GM12878 (cell line): ENCODE measurements around the gene ELAVL1. TPM values are rescaled to one million over a fixed set of nuclear protein-coding genes. Genes with fewer than 3 reads are reported as not detected.

Experiments
- ATF7 ChIP-seq: fragments of 450-650 bp; IDR thresholded peaks from 2 replicates; pipeline ENCODE4 v1.6.1; 2016; ENCODE audit warnings: low read depth, mild to moderate bottlenecking
- CHD2 ChIP-seq: IDR thresholded peaks from 2 replicates; pipeline ENCODE4 v1.6.1; 2011; ENCODE audit warnings: low read depth, low read length, improper control_type of control experiment, borderline replicate concordance
- CREM ChIP-seq: IDR thresholded peaks from 2 replicates; pipeline ENCODE4 v1.6.1; 2014; ENCODE audit warnings: antibody characterized with exemption, low read depth
- DPF2 ChIP-seq: fragments of 450-650 bp; IDR thresholded peaks from 2 replicates; pipeline ENCODE4 v1.6.1; 2017; ENCODE audit warnings: mild to moderate bottlenecking
- EP300 ChIP-seq, 2 experiments: fragments of 150-350 bp in 1 of 2; IDR thresholded peaks; 2 replicates each; pipeline ENCODE4 v1.6.1; 2011 to 2012; ENCODE audit warnings: low read depth in 2 of 2, low read length in 2 of 2, borderline replicate concordance in 1 of 2, improper control_type of control experiment in 1 of 2, inconsistent platforms in 1 of 2; ENCODE audit not compliant: control insufficient read depth in 1 of 2
- KAT2A ChIP-seq: conservative IDR thresholded peaks from 2 replicates; pipeline ENCODE4 v1.6.1; 2011; ENCODE audit warnings: low read depth, low read length; ENCODE audit not compliant: control insufficient read depth
- NFYA ChIP-seq: IDR thresholded peaks from 2 replicates; pipeline ENCODE4 v1.6.1; 2011; ENCODE audit warnings: low read depth, mild to moderate bottlenecking, low read length, improper control_type of control experiment, borderline replicate concordance
- NR2F1 ChIP-seq: fragments of 450-650 bp; conservative IDR thresholded peaks from 2 replicates; pipeline ENCODE4 v1.6.1; 2017; ENCODE audit warnings: mild to moderate bottlenecking
- PAX8 ChIP-seq: fragments of 450-650 bp; IDR thresholded peaks from 2 replicates; pipeline ENCODE4 v1.6.1; 2017; ENCODE audit warnings: mild to moderate bottlenecking, moderate library complexity
- RFX5 ChIP-seq: IDR thresholded peaks from 2 replicates; pipeline ENCODE4 v1.6.1; 2011; ENCODE audit warnings: low read depth, low read length, improper control_type of control experiment
- SMARCA5 ChIP-seq: fragments of 450-650 bp; IDR thresholded peaks from 2 replicates; pipeline ENCODE4 v1.6.1; 2017; ENCODE audit warnings: mild to moderate bottlenecking
- SMC3 ChIP-seq: IDR thresholded peaks from 2 replicates; pipeline ENCODE4 v1.6.1; 2011; ENCODE audit warnings: low read length, improper control_type of control experiment, borderline replicate concordance
- TARDBP ChIP-seq: IDR thresholded peaks from 2 replicates; pipeline ENCODE4 v1.6.1; 2016; ENCODE audit warnings: borderline replicate concordance
- TCF3 ChIP-seq: IDR thresholded peaks from 2 replicates; pipeline ENCODE4 v1.6.1; 2012; ENCODE audit warnings: low read depth, mild to moderate bottlenecking, low read length, borderline replicate concordance; ENCODE audit not compliant: insufficient read depth
- ZNF384 ChIP-seq: IDR thresholded peaks from 2 replicates; pipeline ENCODE4 v1.6.1; 2012; ENCODE audit warnings: low read depth, mild to moderate bottlenecking, low read length, improper control_type of control experiment, borderline replicate concordance
- polyA plus RNA-seq, 11 experiments: library from polyadenylated mRNA; depleted of rRNA in 4 of 11; unstranded in 6 of 11; stranded (reverse) in 5 of 11; fragments of >200 nt; fragmentation: Nextera tagmentation in 4 of 11; fragmentation: Illumina TruSeq in 1 of 11; extraction: Ambion mirVana in 4 of 11; extraction: Trizol in 1 of 11; gene quantifications; 1 replicate in 1 of 11; 2 replicates in 10 of 11; pipeline versions ENCODE4 v1.2.1 to v1.2.3, GENCODE V29; 2011 to 2016; ENCODE audit warnings: inconsistent platforms in 2 of 11, missing spikeins in 2 of 11, low read depth in 1 of 11
- total RNA-seq, 4 experiments: library from RNA; depleted of rRNA in 3 of 4; stranded (reverse); fragments of >200 nt in 3 of 4; fragmentation: Illumina TruSeq in 1 of 4; extraction: Trizol in 1 of 4; gene quantifications; 2 replicates each; pipeline versions ENCODE4 v1.2.1 to v1.2.3, GENCODE V29; 2013 to 2021
- TF ChIP-seq, protein P1 (sequence below): fragments of 450-650 bp; IDR thresholded peaks from 2 replicates; pipeline ENCODE4 v1.6.1; 2017; ENCODE audit warnings: mild to moderate bottlenecking, moderate library complexity
- TF ChIP-seq, protein P2 (sequence below): fragments of 450-650 bp; formaldehyde crosslinking; IDR thresholded peaks from 2 replicates; pipeline ENCODE4 v1.4.0; 2022; ENCODE audit warnings: mild to moderate bottlenecking, moderate library complexity
- TF ChIP-seq, protein P3 (sequence below): fragments of 150-350 bp; IDR thresholded peaks from 2 replicates; pipeline ENCODE4 v1.6.1; 2014; ENCODE audit warnings: mild to moderate bottlenecking, low read depth, low read length
- TF ChIP-seq, protein P4 (sequence below), 3 experiments: IDR thresholded peaks in 2 of 3; conservative IDR thresholded peaks in 1 of 3; 2 replicates each; pipeline ENCODE4 v1.5.1; 2011; ENCODE audit warnings: low read depth in 3 of 3, low read length in 3 of 3, mild to moderate bottlenecking in 3 of 3, control low read depth in 2 of 3, moderate library complexity in 2 of 3, inconsistent platforms in 1 of 3, mixed read lengths in 1 of 3; ENCODE audit not compliant: control insufficient read depth in 2 of 3, insufficient read depth in 1 of 3; ENCODE audit errors: extremely low read depth in 1 of 3

Gene ELAVL1
- total and polyA plus RNA-seq, 10 of the 15 experiments (the other 5 are each of a cell fraction or from before 2014, with no cell fraction given) = 7.4 to 155 (median 70.3) TPM

GRCh38 chr19:7920519-7921301, 84.7 kb downstream of the ELAVL1 start (continued):
- TF ChIP-seq, protein P1, sequence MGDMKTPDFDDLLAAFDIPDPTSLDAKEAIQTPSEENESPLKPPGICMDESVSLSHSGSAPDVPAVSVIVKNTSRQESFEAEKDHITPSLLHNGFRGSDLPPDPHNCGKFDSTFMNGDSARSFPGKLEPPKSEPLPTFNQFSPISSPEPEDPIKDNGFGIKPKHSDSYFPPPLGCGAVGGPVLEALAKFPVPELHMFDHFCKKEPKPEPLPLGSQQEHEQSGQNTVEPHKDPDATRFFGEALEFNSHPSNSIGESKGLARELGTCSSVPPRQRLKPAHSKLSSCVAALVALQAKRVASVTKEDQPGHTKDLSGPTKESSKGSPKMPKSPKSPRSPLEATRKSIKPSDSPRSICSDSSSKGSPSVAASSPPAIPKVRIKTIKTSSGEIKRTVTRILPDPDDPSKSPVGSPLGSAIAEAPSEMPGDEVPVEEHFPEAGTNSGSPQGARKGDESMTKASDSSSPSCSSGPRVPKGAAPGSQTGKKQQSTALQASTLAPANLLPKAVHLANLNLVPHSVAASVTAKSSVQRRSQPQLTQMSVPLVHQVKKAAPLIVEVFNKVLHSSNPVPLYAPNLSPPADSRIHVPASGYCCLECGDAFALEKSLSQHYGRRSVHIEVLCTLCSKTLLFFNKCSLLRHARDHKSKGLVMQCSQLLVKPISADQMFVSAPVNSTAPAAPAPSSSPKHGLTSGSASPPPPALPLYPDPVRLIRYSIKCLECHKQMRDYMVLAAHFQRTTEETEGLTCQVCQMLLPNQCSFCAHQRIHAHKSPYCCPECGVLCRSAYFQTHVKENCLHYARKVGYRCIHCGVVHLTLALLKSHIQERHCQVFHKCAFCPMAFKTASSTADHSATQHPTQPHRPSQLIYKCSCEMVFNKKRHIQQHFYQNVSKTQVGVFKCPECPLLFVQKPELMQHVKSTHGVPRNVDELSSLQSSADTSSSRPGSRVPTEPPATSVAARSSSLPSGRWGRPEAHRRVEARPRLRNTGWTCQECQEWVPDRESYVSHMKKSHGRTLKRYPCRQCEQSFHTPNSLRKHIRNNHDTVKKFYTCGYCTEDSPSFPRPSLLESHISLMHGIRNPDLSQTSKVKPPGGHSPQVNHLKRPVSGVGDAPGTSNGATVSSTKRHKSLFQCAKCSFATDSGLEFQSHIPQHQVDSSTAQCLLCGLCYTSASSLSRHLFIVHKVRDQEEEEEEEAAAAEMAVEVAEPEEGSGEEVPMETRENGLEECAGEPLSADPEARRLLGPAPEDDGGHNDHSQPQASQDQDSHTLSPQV = no peak
- TF ChIP-seq, protein P2, sequence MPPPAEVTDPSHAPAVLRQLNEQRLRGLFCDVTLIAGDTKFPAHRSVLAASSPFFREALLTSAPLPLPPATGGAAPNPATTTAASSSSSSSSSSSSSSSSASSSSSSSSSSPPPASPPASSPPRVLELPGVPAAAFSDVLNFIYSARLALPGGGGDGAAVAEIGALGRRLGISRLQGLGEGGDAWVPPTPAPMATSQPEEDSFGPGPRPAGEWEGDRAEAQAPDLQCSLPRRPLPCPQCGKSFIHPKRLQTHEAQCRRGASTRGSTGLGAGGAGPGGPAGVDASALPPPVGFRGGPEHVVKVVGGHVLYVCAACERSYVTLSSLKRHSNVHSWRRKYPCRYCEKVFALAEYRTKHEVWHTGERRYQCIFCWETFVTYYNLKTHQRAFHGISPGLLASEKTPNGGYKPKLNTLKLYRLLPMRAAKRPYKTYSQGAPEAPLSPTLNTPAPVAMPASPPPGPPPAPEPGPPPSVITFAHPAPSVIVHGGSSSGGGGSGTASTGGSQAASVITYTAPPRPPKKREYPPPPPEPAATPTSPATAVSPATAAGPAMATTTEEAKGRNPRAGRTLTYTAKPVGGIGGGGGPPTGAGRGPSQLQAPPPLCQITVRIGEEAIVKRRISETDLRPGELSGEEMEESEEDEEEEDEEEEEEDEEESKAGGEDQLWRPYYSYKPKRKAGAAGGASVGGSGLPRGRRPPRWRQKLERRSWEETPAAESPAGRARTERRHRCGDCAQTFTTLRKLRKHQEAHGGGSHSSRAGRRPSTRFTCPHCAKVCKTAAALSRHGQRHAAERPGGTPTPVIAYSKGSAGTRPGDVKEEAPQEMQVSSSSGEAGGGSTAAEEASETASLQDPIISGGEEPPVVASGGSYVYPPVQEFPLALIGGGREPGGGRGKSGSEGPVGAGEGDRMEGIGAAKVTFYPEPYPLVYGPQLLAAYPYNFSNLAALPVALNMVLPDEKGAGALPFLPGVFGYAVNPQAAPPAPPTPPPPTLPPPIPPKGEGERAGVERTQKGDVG (CRISPR knock-in tag) = no peak
- TF ChIP-seq RFX5 (no peak), SMC3 (no peak), NFYA (no peak), ATF7 (peak; percentile 89), PAX8 (no peak), DPF2 (peak; percentile 40; the same call in 1 of the 2 replicates), TCF3 (no peak), CHD2 (no peak), SMARCA5 (no peak), EP300 (IDR thresholded peaks at IDR 0.05; ENCODE audit: borderline replicate concordance in 1 of 2, control insufficient read depth in 1 of 2, low read depth in 2 of 2, low read length in 2 of 2) (no peak), CREM (no peak), TARDBP (no peak), KAT2A (no peak), ZNF384 (no peak), NR2F1 (no peak; the same call in 1 of the 2 replicates)
- TF ChIP-seq, protein P3, sequence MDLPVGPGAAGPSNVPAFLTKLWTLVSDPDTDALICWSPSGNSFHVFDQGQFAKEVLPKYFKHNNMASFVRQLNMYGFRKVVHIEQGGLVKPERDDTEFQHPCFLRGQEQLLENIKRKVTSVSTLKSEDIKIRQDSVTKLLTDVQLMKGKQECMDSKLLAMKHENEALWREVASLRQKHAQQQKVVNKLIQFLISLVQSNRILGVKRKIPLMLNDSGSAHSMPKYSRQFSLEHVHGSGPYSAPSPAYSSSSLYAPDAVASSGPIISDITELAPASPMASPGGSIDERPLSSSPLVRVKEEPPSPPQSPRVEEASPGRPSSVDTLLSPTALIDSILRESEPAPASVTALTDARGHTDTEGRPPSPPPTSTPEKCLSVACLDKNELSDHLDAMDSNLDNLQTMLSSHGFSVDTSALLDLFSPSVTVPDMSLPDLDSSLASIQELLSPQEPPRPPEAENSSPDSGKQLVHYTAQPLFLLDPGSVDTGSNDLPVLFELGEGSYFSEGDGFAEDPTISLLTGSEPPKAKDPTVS = no peak
- TF ChIP-seq, protein P4, sequence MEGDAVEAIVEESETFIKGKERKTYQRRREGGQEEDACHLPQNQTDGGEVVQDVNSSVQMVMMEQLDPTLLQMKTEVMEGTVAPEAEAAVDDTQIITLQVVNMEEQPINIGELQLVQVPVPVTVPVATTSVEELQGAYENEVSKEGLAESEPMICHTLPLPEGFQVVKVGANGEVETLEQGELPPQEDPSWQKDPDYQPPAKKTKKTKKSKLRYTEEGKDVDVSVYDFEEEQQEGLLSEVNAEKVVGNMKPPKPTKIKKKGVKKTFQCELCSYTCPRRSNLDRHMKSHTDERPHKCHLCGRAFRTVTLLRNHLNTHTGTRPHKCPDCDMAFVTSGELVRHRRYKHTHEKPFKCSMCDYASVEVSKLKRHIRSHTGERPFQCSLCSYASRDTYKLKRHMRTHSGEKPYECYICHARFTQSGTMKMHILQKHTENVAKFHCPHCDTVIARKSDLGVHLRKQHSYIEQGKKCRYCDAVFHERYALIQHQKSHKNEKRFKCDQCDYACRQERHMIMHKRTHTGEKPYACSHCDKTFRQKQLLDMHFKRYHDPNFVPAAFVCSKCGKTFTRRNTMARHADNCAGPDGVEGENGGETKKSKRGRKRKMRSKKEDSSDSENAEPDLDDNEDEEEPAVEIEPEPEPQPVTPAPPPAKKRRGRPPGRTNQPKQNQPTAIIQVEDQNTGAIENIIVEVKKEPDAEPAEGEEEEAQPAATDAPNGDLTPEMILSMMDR (IDR thresholded peaks at IDR 0.05 in 2 of 3, conservative IDR thresholded peaks at IDR 0.05 in 1 of 3; ENCODE audit: control insufficient read depth in 2 of 3, extremely low read depth in 1 of 3, insufficient read depth in 1 of 3, low read depth in 3 of 3, low read length in 3 of 3) = no peak
